ENCODE results near the gene DAAM1.

The DAAM1 gene

GRCh38 chr14:59256331-59256730 is 67.9 kb downstream of the DAAM1 start:
- DNase-seq (ENCODE audit: low spot score): no peak

GRCh38 chr14:59261334-59261733 is 72.9 kb downstream of the DAAM1 start:
- DNase-seq (ENCODE audit: low spot score): no peak

GRCh38 chr14:59262717-59263454 is 74.4 kb downstream of the DAAM1 start:
- no peak for DNase-seq (ENCODE audit: low spot score)

GRCh38 chr14:59265808-59266207 is 77.3 kb downstream of the DAAM1 start:
- peak; percentile 45 for DNase-seq (ENCODE audit: low spot score)

- no peak for DNase-seq (ENCODE audit: low spot score)
Measured at GRCh38 chr14:59267046-59267445, 78.6 kb downstream of the DAAM1 start.

- DNase-seq (ENCODE audit: low spot score): no peak
Measured at GRCh38 chr14:59268011-59268410, 79.5 kb downstream of the DAAM1 start.

GRCh38 chr14:59268858-59269257 is 80.4 kb downstream of the DAAM1 start:
- no peak for DNase-seq (ENCODE audit: low spot score)

- no peak for DNase-seq (ENCODE audit: low spot score)
Measured at GRCh38 chr14:59269466-59269865, 81.0 kb downstream of the DAAM1 start.

- no peak for DNase-seq (ENCODE audit: low spot score)
Measured at GRCh38 chr14:59271256-59271655, 82.8 kb downstream of the DAAM1 start.

- no peak for DNase-seq (ENCODE audit: low spot score)
Measured at GRCh38 chr14:59271734-59272133, 83.3 kb downstream of the DAAM1 start.

- DNase-seq (ENCODE audit: low spot score): no peak
Measured at GRCh38 chr14:59272633-59273032, 84.2 kb downstream of the DAAM1 start.

- no peak for DNase-seq (ENCODE audit: low spot score)
Measured at GRCh38 chr14:59273737-59274136, 85.3 kb downstream of the DAAM1 start.

- DNase-seq (ENCODE audit: low spot score): peak; percentile 78
Measured at GRCh38 chr14:59274991-59275391, 86.5 kb downstream of the DAAM1 start.

- peak; percentile 92 for DNase-seq (ENCODE audit: low spot score)
Measured at GRCh38 chr14:59275668-59276067, 87.2 kb downstream of the DAAM1 start.

- no peak for DNase-seq (ENCODE audit: low spot score)
Measured at GRCh38 chr14:59276235-59276634, 87.8 kb downstream of the DAAM1 start.

- no peak for DNase-seq (ENCODE audit: low spot score)
Measured at GRCh38 chr14:59277659-59278058, 89.2 kb downstream of the DAAM1 start.

- DNase-seq (ENCODE audit: low spot score): peak; percentile 92
Measured at GRCh38 chr14:59278111-59278510, 89.6 kb downstream of the DAAM1 start.

- no peak for DNase-seq (ENCODE audit: low spot score)
Measured at GRCh38 chr14:59280961-59281360, 92.5 kb downstream of the DAAM1 start.

- DNase-seq (ENCODE audit: low spot score): no peak
Measured at GRCh38 chr14:59281609-59282377, 93.3 kb downstream of the DAAM1 start.

GRCh38 chr14:59282378-59282765 is 93.9 kb downstream of the DAAM1 start:
- no peak for DNase-seq (ENCODE audit: low spot score)

GRCh38 chr14:59283361-59283760 is 94.9 kb downstream of the DAAM1 start:
- DNase-seq (ENCODE audit: low spot score): no peak

GRCh38 chr14:59284059-59284458 is 95.6 kb downstream of the DAAM1 start:
- DNase-seq (ENCODE audit: low spot score): no peak

GRCh38 chr14:59292028-59292427 is 103.6 kb downstream of the DAAM1 start:
- no peak for DNase-seq (ENCODE audit: low spot score)

Data from SW480 (cell line).